Measurements from ENCODE around the gene ZNF518A. TPM values are rescaled to one million over a fixed set of nuclear protein-coding genes. Genes with fewer than 3 reads are reported as not detected.
A peak's percentile ranks its signal among the peaks of the same experiment; 100 is the strongest.

The ZNF518A gene
- total and polyA plus RNA-seq, 9 of the 15 experiments (the other 6 are each of a cell fraction or from before 2014, with no cell fraction given) = 6.3 to 30.0 (median 17.4) TPM

- TF ChIP-seq TRIM25 (IDR thresholded peaks at IDR 0.05; ENCODE audit: borderline replicate concordance) (no peak), POLR2B (IDR thresholded peaks at IDR 0.05; ENCODE audit: low read depth, partially characterized antibody) (peak; percentile 93), ZNF584 (CRISPR knock-in tag; IDR thresholded peaks at IDR 0.05; ENCODE audit: low read depth) (peak; percentile 75; the same call in 1 of the 2 replicates), ZNF395 (CRISPR knock-in tag; IDR thresholded peaks at IDR 0.05) (peak; percentile 27), NFE2L1 (tag; IDR thresholded peaks at IDR 0.05; ENCODE audit: borderline replicate concordance, low read depth) (no peak), ZNF384 (IDR thresholded peaks at IDR 0.05; ENCODE audit: low read depth, low read length) (no peak), ATF7 (IDR thresholded peaks at IDR 0.05) (peak; percentile 62; the same call in 1 of the 2 replicates), ZNF232 (CRISPR knock-in tag; IDR thresholded peaks at IDR 0.05) (0 out of 2 replicates have a peak, but pooled peaks have one; percentile 47), SAP30 (IDR thresholded peaks at IDR 0.05; ENCODE audit: borderline replicate concordance, insufficient read depth, low read depth, low read length, poor library complexity, severe bottlenecking) (peak; percentile 35), ZNF551 (CRISPR knock-in tag; IDR thresholded peaks at IDR 0.05) (no peak), SP2 (IDR thresholded peaks at IDR 0.05; ENCODE audit: extremely low read depth, low read depth, low read length, poor library complexity, severe bottlenecking) (no peak), XRCC5 (IDR thresholded peaks at IDR 0.05; ENCODE audit: low read depth, low read length) (peak; percentile 60), ZNF143 (CRISPR knock-in tag; IDR thresholded peaks at IDR 0.05) (no peak), DACH1 (IDR thresholded peaks at IDR 0.05; ENCODE audit: partially characterized antibody) (no peak), YY1 (IDR thresholded peaks at IDR 0.05; ENCODE audit: borderline replicate concordance in 1 of 3, control insufficient read depth in 1 of 3, extremely low read depth in 1 of 3, insufficient read depth in 3 of 3, insufficient read length in 1 of 3, insufficient replicate concordance in 2 of 3, low read depth in 1 of 3, low read length in 2 of 3) (peak; percentile 78 to 92 (median 88)), CLOCK (CRISPR knock-in tag; IDR thresholded peaks at IDR 0.05; ENCODE audit: borderline replicate concordance) (no peak), E2F1 (CRISPR knock-in tag; IDR thresholded peaks at IDR 0.05) (no peak)
Observed at GRCh38 chr10:96129387-96130325, at the start of gene ZNF518A (continued).
